Neural cell (in vitro differentiated cells): ENCODE measurements around the gene GPR18. TPM values are rescaled to one million over a fixed set of nuclear protein-coding genes. Genes with fewer than 3 reads are reported as not detected.

ENCODE experiments used
- H2AFZ ChIP-seq: fragments of 200-600, 300-800 bp; sonication (generic), shearing (Covaris generic); 2 replicates; pipeline ENCODE4 v1.6.0; 2014; ENCODE audit warnings: low read depth, mild to moderate bottlenecking, antibody characterized with exemption, low read length, moderate library complexity
- H3F3A ChIP-seq: fragments of 200-600 bp; shearing (Covaris generic); 2 replicates; pipeline ENCODE4 v1.6.1; 2016; ENCODE audit warnings: mild to moderate bottlenecking, moderate library complexity, mixed read lengths, antibody characterized with exemption, low read length; ENCODE audit not compliant: insufficient read depth, poor library complexity, severe bottlenecking
- H3K27ac ChIP-seq: fragments of 200-600, 300-800 bp; sonication (generic), shearing (Covaris generic); 2 replicates; pipeline ENCODE4 v1.5.1; 2014; ENCODE audit warnings: mild to moderate bottlenecking, low read length, moderate library complexity
- H3K27me3 ChIP-seq: fragments of 300-800, 200-600 bp; sonication (generic), shearing (Covaris generic); 2 replicates; pipeline ENCODE4 v1.6.0; 2014; ENCODE audit warnings: mild to moderate bottlenecking, low read depth, low read length, moderate library complexity; ENCODE audit not compliant: insufficient read depth
- H3K36me3 ChIP-seq: fragments of 300-800, 200-600 bp; sonication (generic), shearing (Covaris generic); 2 replicates; pipeline ENCODE4 v1.5.1; 2014; ENCODE audit warnings: mild to moderate bottlenecking, antibody characterized with exemption, low read length, moderate library complexity; ENCODE audit not compliant: insufficient read depth
- H3K4me2 ChIP-seq: fragments of 300-800, 200-600 bp; sonication (generic), shearing (Covaris generic); 2 replicates; pipeline ENCODE4 v1.6.0; 2014; ENCODE audit warnings: mild to moderate bottlenecking, low read length
- H3K4me3 ChIP-seq: fragments of 300-800, 200-600 bp; sonication (generic), shearing (Covaris generic); 2 replicates; pipeline ENCODE4 v1.5.1; 2014; ENCODE audit warnings: mild to moderate bottlenecking, low read length, moderate library complexity
- H3K79me2 ChIP-seq: fragments of 200-600 bp; shearing (Covaris generic); replicated peaks from 2 replicates; pipeline ENCODE4 v1.6.0; 2014; ENCODE audit warnings: mild to moderate bottlenecking, low read length, moderate library complexity; ENCODE audit not compliant: insufficient read depth
- H3K9ac ChIP-seq: fragments of 300-800, 200-600 bp; sonication (generic), shearing (Covaris generic); 2 replicates; pipeline ENCODE4 v1.6.1; 2016; ENCODE audit warnings: mild to moderate bottlenecking, low read length, mixed read lengths
- H3K9me2 ChIP-seq: fragments of 200-600 bp; shearing (Covaris generic); 2 replicates; pipeline ENCODE4 v1.6.1; 2016; ENCODE audit warnings: mild to moderate bottlenecking, low read length, mixed read lengths; ENCODE audit not compliant: insufficient read depth
- H3K9me3 ChIP-seq: fragments of 200-600, 300-800 bp; sonication (generic), shearing (Covaris generic); 2 replicates; pipeline ENCODE4 v1.6.1; 2016; ENCODE audit warnings: mild to moderate bottlenecking, mixed run types, low read length, moderate library complexity, mixed read lengths
- H4K20me1 ChIP-seq: fragments of 200-600 bp; shearing (Covaris generic); 2 replicates; pipeline ENCODE4 v1.6.1; 2016; ENCODE audit warnings: mild to moderate bottlenecking, mixed run types; ENCODE audit not compliant: insufficient read depth
- CTCF ChIP-seq: fragments of 450-650 bp; IDR thresholded peaks from 2 replicates; pipeline ENCODE4 v1.5.1; 2014; ENCODE audit warnings: antibody characterized with exemption, mild to moderate bottlenecking, moderate library complexity; ENCODE audit not compliant: poor library complexity, severe bottlenecking
- EP300 ChIP-seq: fragments of 450-650 bp; conservative IDR thresholded peaks from 2 replicates; pipeline ENCODE4 v1.6.1; 2014; ENCODE audit warnings: antibody characterized with exemption, mild to moderate bottlenecking, moderate library complexity; ENCODE audit not compliant: poor library complexity, severe bottlenecking
- EZH2 ChIP-seq: fragments of 200-600, 300-800 bp; shearing (Covaris generic), sonication (generic); IDR thresholded peaks from 2 replicates; pipeline ENCODE4 v1.6.1; 2014; ENCODE audit warnings: antibody characterized with exemption, low read length, borderline replicate concordance, mild to moderate bottlenecking; ENCODE audit not compliant: insufficient read depth, poor library complexity, severe bottlenecking
- MXI1 ChIP-seq: fragments of 450-650 bp; conservative IDR thresholded peaks from 2 replicates; pipeline ENCODE4 v1.6.1; 2014; ENCODE audit warnings: antibody characterized with exemption, mild to moderate bottlenecking; ENCODE audit not compliant: poor library complexity, severe bottlenecking
- POLR2AphosphoS5 ChIP-seq: IDR thresholded peaks from 2 replicates; pipeline ENCODE4 v1.6.1; 2012
- RAD21 ChIP-seq: fragments of 450-650 bp; conservative IDR thresholded peaks from 2 replicates; pipeline ENCODE4 v1.6.1; 2014; ENCODE audit warnings: antibody characterized with exemption, mild to moderate bottlenecking, moderate library complexity
- REST ChIP-seq: IDR thresholded peaks from 2 replicates; pipeline ENCODE4 v1.6.1; 2012; ENCODE audit warnings: borderline replicate concordance
- SMC3 ChIP-seq: fragments of 450-650 bp; conservative IDR thresholded peaks from 2 replicates; pipeline ENCODE4 v1.6.1; 2014; ENCODE audit warnings: antibody characterized with exemption, mild to moderate bottlenecking, moderate library complexity; ENCODE audit not compliant: poor library complexity
- TAF1 ChIP-seq: IDR thresholded peaks from 2 replicates; pipeline ENCODE4 v1.6.1; 2012; ENCODE audit warnings: low read depth
- polyA plus RNA-seq: library from polyadenylated mRNA; depleted of rRNA; stranded (reverse); fragments of >200 nt; gene quantifications from 2 replicates; pipeline ENCODE4 v1.2.3, GENCODE V29; 2014

GPR18 gene
- polyA plus RNA-seq, 1 donor from 2014 or later = not detected

GRCh38 chr13:99224021-99224420, 34.2 kb downstream of the GPR18 start:
- no peak overlapping the region for H3K4me2 ChIP-seq
- H3K9me3 ChIP-seq = peaks cover 2% of the 10 kb centered on the region
- H3K36me3 ChIP-seq = no peaks in the 10 kb centered on the region
- TF ChIP-seq MXI1 (no peak), TAF1 (no peak), EZH2 (no peak), RAD21 (no peak), EP300 (no peak), CTCF (no peak), REST (no peak), SMC3 (no peak), POLR2AphosphoS5 (no peak)
- H3K27ac ChIP-seq = no peak overlapping the region
- H3K9me2 ChIP-seq = no peaks in the 10 kb centered on the region
- no peaks in the 10 kb centered on the region for H3K27me3 ChIP-seq
- no peak overlapping the region for H3K4me3 ChIP-seq
- H3F3A ChIP-seq = no peaks in the 10 kb centered on the region
- H2AFZ ChIP-seq = no peak overlapping the region
- peaks cover 45% of the 10 kb centered on the region for H3K79me2 ChIP-seq
- H4K20me1 ChIP-seq = no peaks in the 10 kb centered on the region
- no peak overlapping the region for H3K9ac ChIP-seq

- H3K9me3 ChIP-seq = peaks cover 2% of the 10 kb centered on the region
- no peaks in the 10 kb centered on the region for H4K20me1 ChIP-seq
- H3K27me3 ChIP-seq = no peaks in the 10 kb centered on the region
- TF ChIP-seq POLR2AphosphoS5 = no peak
- TF ChIP-seq TAF1 = no peak
- no peak overlapping the region for H3K9ac ChIP-seq
- no peak overlapping the region for H3K27ac ChIP-seq
- no peak overlapping the region for H2AFZ ChIP-seq
- no peak overlapping the region for H3K4me3 ChIP-seq
- no peaks in the 10 kb centered on the region for H3F3A ChIP-seq
- H3K4me2 ChIP-seq = no peak overlapping the region
- no peaks in the 10 kb centered on the region for H3K36me3 ChIP-seq
- H3K9me2 ChIP-seq = no peaks in the 10 kb centered on the region
- peaks cover 45% of the 10 kb centered on the region for H3K79me2 ChIP-seq
Measured at GRCh38 chr13:99223587-99223986, 34.6 kb downstream of the GPR18 start.
